HG03159 (cell line): ENCODE measurements around the gene IL3RA.
"Not testable (repeated sequence)": the region's sequence is repeated elsewhere in the genome, so short reads cannot be mapped to it uniquely, and the experiment has no call there.

ENCODE experiments used
- ATAC-seq: cut with Tn5 transposase; IDR thresholded peaks from one replicate; pipeline ENCODE4 v1.9.1; 2021; ENCODE audit warnings: mild to moderate bottlenecking, moderate library complexity; ENCODE audit not compliant: unreplicated experiment

IL3RA gene

DNA sequence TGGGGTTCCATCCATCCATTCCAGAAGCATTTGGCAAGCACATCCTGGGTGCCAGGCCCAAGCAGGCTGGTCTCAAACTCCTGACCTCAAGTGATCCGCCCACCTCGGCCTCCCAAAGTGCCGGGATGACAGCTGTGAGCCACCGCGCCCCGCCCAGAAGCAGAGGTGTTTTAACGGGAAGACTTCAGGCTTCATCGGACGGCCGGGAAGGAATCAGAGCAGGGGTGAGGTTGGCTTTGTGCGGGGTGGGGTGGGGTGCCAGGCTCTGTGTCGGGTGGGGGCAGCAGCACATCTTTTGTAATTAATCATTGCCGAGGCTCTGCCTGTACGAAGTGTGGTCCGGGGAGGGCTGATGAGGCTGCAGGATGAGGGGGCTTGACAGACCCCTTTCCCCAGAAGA is 60.4 kb downstream of the IL3RA start:
- ATAC-seq, result no peak

DNA sequence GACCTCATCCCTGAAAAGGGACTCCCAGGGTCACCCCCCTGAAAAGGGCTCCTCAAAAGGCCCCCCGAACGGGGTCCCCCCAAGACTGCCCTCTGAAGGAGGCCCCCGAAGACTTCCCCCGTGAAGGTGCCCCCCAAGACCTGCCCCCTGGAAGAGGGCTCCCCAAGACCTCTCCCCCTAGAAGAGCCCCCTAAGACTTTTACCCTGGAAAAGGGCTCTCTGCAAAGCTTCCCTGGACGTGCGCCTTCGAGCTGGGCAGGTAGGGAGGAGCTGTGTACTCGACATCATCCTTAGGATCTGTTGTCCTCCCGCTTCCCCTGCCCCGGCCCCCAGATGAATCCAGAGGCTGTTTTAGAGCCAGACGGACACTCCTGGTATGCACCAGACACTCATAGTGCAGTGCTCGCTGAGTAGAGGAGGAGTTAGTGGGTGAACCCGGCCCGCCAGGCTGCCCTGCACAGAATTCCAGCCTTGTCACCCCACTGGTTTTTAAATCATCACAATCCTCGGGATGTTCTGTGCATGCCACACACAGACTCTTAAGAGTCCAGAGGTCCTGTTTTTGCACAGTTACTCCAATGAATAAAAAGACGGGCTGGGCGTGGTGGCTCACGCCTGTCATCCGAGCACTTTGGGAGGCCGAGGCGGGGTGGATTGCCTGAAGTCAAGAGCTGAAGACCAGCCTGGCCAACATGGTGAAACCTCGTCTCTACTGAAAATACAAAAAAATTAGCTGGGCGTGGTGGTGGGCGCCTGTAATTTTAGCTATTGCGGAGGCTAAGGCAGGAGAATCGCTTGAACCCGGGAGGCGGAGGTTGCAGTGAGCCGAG is 61.1 kb downstream of the IL3RA start:
- no peak for ATAC-seq

DNA sequence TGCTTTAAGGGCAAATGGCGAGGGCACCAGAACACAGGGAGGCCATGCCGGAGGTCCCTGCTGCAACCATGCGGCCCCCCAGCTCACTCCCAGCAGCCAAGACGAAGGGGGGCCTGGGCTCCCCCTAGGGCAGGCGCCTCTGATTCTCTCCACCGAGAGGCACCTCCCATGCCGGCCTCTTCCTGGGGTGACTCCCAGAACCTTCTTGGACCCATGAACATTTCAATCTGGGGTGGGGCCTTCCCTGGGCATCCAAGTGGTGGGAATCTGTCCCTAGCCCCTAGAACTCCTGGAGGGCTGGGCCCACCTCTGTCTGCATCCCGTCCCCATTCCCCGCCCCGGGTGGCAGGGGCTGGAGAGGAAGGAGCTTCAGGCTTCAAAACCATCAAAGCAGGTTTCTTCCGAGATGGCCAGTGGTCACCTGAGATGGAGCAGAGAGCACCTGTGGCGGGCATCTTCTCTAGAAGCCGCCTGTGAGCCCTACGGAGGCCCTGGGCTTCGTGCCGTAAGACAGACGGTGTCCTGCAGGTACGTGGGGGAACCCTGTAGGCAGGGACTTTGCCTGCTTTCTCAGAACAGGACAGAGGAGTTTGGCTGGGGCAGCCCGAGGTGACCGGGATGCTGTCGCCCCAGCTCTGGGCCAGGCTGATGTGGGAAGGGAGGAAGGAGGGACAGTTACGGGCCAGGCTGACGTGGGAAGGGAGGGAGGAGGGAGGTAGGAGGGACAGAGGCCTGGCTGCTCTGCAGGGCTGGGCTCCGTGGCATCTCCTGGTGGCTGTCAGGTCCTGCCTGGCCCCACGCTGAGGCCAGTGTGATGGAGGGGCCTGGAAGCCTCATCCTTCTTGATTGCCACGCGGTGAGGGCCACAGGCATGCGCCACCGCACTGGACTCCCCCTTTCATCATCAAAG is 62.1 kb downstream of the IL3RA start:
- ATAC-seq, result no peak

DNA sequence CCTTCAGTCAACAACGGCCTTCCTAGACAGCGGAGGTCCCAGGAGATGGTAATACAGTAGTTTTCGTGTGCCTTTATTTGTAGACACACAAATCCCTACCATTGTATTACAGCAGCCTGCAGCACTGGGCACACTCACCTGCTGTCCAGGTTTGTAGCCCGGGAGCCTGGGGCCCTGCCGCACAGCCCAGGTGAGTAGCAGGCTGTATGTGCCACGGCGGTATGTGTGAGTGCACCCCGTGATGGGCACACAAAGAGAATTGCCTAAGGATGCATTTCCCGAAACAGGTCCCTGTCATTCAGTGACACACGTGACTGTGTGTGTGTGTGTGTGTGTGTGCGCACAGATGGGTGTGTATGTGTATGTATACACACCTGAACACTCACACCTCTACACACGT is 63.5 kb downstream of the IL3RA start:
- ATAC-seq, result no peak

DNA sequence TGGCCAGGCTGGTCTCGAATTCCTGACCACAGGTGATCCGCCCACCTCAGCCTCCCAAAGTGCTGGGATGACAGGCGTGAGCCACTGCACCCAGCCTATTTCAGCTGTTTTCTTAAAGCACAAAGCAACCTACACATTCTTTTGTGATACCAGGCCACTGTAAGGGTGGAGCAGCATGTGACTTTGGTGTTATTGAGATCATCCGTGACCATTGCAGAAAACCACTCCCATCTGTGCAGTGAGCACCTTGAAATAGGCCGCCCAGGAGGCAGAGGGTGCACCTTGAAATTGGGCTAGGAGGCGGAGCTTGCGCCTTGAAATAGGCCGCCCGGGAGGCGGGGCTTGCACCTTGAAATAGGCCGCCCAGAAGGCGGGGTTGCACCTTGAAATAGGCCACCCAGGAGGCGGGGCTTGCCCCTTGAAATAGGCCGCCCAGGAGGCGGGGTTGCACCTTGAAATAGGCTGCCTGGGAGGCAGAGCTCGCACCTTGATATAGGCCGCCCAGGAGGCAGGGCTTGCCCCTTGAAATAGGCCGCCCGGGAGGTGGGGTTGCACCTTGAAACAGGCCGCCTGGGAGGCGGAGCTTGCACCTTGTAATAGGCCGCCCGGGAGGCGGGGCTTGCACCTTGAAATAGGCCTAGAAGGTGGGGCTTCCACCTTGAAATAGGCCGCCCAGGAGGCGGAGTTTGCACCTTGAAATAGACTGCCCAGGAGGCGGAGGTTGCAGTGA is 64.3 kb downstream of the IL3RA start:
- ATAC-seq, result no peak

DNA sequence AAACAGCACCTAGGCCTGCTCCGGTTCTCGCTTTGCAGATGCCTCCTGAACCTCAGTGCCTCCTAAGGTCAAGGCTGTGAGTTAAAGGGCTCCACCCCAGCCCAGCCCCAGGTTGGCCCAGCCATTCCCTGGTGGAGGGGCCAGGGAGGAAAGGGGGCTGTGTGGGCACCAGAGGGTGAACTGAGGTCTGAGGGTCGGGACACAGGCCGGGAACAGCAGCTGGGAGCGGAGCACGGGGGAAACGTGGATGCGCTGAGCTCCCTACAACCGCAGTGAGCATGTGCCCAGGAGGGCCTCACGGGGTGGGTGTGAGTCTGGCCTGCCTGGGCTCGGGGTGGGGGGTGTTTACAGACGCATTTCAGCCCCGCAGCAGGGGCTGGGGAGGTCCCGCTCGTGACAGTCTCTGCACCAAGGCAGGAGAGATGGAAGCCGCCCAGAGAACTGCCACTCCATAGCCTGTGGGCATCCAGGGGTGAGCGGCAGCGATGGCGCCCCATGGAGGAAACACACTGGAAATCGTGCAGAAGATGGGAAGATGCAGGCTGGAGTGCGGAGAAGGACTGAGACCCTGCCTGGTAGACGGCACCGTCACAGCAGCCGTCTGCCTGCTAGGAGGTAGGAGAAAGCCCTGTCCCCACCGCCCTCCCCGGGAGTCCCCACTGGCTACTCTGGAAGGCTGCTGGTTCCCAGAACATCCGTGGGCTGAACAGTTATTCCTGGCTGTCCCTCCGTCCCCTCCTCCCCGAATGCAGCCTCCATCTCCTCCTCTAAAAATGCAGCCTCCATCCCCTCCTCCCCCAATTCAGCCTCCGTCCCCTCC is 65.2 kb downstream of the IL3RA start:
- no peak for ATAC-seq

DNA sequence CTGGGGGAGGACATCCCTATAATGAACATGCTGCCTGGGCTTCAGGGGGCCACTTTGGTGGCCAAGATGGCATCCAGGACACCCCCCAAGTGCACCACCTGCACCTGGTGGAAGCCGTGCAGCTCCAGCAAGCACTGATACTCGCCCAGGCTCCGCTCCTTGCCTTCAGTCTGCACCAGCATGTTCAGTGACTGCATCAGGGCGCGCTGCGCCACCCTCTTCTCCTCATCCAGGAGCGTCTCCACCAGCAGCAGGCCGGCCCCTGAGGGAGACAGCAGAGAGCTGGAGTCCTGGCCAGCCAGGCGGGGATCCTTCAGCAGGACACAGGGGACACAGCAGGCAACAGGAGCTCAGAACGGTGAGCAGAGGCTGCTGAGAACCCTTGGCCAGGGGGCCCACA is 66.6 kb downstream of the IL3RA start:
- no peak for ATAC-seq

DNA sequence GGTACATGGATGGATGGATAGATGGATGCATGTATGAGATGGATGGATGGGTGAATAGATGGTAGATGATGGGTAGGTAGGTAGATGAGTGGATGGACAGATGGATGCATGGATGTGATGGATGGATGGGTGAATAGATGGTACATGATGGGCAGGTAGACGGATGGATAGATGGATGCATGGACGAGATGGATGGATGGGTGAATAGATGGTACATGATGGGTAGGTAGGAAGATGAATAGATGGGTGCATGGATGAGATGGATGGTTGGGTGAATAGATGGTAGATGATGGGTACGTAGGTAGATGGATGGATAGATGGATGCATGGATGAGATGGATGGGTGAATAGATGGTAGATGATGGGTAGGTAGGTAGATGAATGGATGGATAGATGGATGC is 67.3 kb downstream of the IL3RA start:
- ATAC-seq, result not testable (repeated sequence)

DNA sequence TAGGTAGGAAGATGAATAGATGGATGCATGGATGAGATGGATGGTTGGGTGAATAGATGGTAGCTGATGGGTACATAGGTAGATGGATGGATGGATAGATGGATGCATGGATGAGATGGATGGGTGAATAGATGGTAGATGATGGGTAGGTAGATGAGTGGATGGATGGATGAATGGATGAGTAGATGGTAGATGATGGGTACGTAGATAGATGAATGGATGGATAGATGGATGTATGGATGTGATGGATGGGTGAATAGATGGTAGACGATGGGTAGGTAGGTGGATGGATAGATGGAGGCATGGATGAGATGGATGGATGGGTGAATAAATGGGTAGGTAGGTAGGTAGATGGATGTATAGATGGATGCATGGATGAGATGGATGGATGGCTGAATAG is 69.2 kb downstream of the IL3RA start:
- not testable (repeated sequence) for ATAC-seq

DNA sequence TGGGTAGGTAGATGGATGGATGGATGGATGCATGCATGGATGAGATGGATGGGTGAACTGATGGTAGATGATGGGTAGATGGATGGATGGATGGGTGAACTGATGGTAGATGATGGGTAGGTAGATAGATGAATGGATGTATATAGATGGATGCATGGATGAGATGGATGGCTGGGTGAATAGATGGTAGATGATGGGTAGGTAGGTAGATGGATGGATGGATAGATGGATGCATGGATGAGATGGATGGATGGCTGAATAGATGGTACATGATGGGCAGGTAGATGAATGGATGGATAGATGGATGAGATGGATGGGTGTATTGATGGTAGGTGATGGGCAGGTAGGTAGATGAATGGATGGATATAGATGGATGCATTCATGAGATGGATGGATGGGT is 70.5 kb downstream of the IL3RA start:
- no peak for ATAC-seq

DNA sequence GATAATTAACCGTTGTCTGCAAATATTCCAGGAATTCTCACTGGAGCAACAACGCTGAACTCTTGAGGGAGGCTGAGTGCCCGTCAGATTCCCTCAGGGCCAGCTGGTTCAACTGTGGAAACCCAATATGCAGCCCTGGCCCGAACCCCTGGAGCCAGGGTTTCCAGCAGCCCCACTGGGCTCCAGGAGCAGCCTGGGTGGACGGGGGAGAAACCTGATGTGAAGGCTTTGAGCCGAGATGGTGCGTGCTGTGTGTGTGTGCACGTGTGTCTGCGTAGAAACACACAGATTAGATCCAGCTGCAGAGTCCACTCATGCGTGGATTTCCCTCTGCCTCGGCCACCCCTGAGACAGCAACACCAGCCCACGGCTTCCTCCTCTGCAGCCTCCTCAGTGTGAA is 74.7 kb downstream of the IL3RA start:
- ATAC-seq, result no peak

DNA sequence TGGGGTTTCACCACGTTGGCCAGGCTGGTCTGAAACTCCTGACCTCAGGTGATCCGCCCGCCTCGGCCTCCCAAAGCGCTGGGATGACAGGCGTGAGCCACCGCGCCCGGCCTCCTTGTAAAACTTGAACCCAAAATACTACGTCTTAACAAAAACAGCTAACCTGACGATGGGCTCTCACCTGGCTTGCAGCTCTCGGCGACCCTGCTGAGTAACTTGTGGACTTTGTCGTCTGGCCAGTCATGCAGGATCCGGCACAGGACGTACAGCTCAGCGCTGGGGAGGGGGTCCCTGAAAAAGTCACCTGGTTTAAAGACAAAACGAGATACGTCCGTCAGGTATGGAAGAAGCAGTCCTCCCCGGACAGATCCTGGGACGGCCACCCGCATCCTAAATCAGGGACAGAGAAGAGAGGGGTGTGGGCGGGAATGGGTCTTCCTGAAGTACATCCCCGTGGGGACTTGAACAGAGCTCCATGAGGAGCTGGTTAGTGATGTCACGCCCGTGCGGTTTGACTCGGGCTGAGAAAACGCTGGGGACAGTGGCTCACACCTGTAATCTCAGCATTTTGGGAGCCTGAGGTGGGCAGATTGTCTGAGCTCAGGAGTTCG is 76.1 kb downstream of the IL3RA start:
- ATAC-seq, result no peak

DNA sequence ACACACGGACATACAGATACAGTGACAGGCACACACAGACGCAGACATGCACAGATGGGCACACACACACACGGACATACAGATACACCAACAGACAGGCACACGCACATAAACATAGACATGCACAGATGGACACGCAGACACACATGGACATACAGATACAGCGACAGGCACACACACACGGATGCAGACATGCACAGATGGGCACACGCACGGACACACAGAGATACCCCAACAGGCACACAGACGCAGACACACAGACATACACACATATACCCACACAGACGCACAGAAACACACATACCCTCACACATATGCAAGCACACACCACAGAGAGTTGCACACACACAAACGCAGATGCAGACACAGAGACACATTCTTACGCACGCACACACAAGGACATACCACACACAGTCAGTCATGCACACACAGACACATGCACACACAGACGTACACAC is 79.8 kb downstream of the IL3RA start:
- ATAC-seq, result no peak

DNA sequence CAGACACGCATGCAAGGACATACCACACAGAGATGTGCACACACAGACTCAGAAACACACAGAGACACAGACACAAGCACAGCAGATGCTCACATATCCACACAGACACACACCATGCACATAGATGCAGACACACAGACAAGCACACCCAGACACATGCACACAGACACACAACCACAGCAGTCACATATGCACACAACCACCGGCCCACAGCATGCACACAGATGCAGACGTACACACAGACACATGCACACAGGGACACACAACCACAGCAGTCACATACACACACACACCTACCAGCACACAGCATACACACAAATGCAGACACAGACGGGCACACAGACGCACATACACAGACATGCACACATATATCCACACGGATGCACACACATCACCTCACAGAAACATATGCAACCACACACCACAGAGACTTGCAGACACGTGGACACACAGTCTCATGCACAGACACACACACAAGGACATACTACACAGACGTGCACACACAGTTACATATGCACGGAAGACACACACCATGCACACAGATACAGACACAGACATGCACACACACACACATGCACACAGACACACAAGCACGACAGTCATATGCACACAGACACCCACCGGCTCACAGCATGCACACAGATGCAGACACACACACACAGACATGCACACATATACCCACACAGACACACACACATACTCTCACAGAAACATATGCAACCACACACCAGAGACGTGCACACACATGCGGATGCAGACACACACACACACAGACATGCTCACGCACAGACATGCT is 80.6 kb downstream of the IL3RA start:
- ATAC-seq, result no peak

DNA sequence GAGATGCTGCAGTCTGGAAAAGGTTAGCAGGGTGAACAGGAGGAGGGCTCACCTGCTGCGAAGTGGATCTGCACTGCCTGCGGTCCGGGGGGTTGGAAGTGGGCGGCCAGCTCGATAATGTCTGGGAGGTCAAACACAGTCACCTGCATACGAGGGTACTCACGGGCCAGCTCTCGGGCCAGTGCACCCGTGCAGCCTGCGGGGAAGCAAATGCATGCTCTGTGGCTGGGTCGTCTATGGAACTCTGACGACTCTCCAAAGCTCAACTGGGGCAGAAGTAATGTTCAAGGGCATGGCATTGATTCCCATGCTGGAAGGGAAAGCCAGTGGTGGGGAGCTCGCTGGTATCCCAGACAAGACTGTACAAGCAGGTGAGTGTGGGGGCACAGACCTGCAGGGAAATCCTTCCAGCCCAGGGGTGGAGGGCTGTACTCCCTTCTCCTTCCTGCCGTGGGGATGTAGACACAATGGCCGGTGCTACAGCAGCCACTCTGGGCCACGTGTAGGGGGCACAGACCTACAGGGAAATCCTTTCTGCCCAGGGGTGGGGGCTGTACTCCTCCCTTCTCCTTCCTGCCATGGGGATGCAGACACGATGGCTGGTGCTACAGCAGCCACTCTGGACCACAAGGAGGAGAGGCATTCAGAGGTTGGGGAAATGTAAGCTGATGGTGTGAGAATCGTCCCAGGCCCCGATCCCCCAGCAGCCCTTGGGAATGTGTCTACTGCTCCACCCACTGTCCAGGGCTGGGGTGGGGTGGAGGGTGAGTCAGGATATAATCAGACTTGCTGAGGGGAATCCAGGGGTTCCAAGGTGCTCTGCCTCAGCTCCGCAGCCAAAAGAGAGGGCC is 81.6 kb downstream of the IL3RA start:
- no peak for ATAC-seq

DNA sequence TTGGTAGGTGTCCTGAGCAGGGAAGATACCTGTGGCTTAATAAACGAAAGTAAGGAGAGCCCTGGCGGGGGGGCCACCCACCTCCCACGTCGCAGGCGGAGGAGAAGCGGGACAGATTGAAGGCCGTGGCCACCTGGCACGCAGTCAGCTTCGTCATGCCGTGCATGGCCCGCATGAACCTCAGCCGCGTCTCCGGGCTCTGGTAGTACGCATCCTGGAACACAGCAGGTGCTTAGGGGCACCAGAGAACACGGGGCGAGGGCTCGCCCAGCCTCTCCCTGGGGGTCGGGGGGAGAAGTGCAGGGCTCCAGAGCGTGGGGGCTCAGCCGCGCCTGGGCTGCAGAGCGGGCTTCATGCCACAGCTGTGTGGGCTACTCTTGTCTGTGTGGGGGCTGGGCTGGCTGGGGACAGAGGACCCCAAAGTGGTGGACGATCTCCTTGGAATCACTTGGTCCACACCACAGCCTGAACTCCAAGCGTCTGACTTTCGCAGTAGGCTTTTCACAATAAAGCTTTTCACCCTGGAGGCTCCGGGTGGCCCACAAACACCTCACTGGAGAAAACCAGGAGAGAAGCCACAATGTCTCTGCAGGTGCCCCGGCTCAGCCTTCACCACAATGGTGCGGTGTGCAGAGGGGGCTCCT is 82.4 kb downstream of the IL3RA start:
- ATAC-seq, result no peak

DNA sequence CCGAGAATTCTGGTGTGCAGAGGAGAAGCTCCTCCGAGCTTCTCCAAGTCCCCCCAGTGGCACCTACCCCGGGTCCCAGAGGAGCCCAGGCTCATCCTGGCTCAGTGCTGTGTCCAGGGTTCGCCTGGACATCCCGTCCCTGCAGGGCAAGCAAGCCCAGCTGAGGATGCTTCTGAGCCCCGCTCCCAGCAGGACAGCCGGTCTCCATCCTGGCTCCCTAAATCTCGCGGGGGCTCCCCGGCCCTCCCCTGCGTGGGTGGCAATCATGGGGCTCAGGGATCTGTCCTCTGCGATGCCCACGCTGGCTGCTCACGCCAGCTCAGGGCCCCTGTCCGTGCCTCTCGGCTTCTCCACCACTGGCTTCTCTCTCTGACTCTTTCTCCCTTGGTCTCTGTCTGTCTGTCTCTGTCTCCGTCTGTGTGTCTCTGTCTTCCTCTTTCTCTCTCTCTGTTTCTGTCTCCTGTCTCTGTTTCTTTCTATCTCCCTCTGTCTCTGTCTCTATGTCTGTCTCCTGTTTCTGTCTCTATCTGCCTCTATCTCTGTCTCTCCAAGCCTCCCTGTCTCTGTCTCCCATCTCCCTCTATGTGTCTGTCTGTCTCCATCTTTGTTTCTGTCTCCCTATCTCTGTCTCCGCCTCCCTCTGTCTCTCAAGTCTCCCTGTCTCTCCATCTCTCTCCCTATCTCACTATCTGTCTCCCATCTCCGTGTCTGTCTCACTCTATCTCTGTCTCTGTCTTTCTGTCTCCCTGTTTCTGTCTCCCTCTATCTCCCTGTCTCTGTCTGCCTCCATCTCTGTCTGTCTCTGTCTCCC is 83.2 kb downstream of the IL3RA start:
- no peak for ATAC-seq
